Astrocyte (in vitro differentiated cells and primary cell): ENCODE data around the gene FHAD1. TPM values are rescaled to one million over a fixed set of nuclear protein-coding genes. Genes with fewer than 3 reads are reported as not detected.

Experiments
- DNase-seq: peaks from one replicate; pipeline ENCODE4 v3.0.0-alpha.2; 2010; ENCODE audit warnings: low read depth
- FAIRE-seq: peaks from 2 replicates; lab custom pipeline; 2011; peaks lifted over from hg19 to GRCh38; lab: Jason Lieb, UNC
- H2AFZ ChIP-seq: 2 replicates; pipeline ENCODE4 v1.6.0; 2012; ENCODE audit warnings: low read depth, low read length, inconsistent platforms
- H3K27ac ChIP-seq: 2 replicates; pipeline ENCODE4 v1.5.1; 2011; ENCODE audit warnings: low read depth, low read length, inconsistent platforms
- H3K27me3 ChIP-seq: 2 replicates; pipeline ENCODE4 v1.6.0; 2011; ENCODE audit warnings: low read length, inconsistent platforms; ENCODE audit not compliant: insufficient read depth
- H3K36me3 ChIP-seq: 2 replicates; pipeline ENCODE4 v1.5.1; 2011; ENCODE audit warnings: low read length, inconsistent platforms; ENCODE audit not compliant: insufficient read depth
- H3K4me1 ChIP-seq: 2 replicates; pipeline ENCODE4 v1.5.1; 2011; ENCODE audit warnings: low read length, inconsistent platforms; ENCODE audit not compliant: insufficient read depth
- H3K4me2 ChIP-seq: 2 replicates; pipeline ENCODE4 v1.6.0; 2012; ENCODE audit warnings: low read length, inconsistent platforms
- H3K4me3 ChIP-seq: 2 replicates; pipeline ENCODE4 v1.5.1; 2011; ENCODE audit warnings: low read depth, mild to moderate bottlenecking, low read length, inconsistent platforms; ENCODE audit not compliant: insufficient read depth
- H3K79me2 ChIP-seq: 2 replicates; pipeline ENCODE4 v1.6.0; 2012; ENCODE audit warnings: mild to moderate bottlenecking, low read length, inconsistent platforms; ENCODE audit not compliant: insufficient read depth
- H3K9ac ChIP-seq: 2 replicates; pipeline ENCODE4 v1.6.0; 2012; ENCODE audit warnings: mild to moderate bottlenecking, low read length, inconsistent platforms
- H3K9me3 ChIP-seq: 2 replicates; pipeline ENCODE4 v1.5.1; 2012; ENCODE audit warnings: low read depth, mild to moderate bottlenecking, low read length, inconsistent platforms; ENCODE audit not compliant: insufficient read depth
- H4K20me1 ChIP-seq: 2 replicates; pipeline ENCODE4 v1.6.0; 2012; ENCODE audit warnings: low read length, inconsistent platforms; ENCODE audit not compliant: insufficient read depth
- H3K27ac Mint-ChIP-seq: one replicate; pipeline ENCODE4 v1.8.0; 2021; ENCODE audit warnings: mild to moderate bottlenecking, mixed read lengths; ENCODE audit not compliant: unreplicated experiment
- H3K27me3 Mint-ChIP-seq: one replicate; pipeline ENCODE4 v1.8.0; 2021; ENCODE audit warnings: low read depth, mixed read lengths; ENCODE audit not compliant: unreplicated experiment
- H3K36me3 Mint-ChIP-seq: one replicate; pipeline ENCODE4 v1.8.0; 2021; ENCODE audit warnings: low read depth, mixed read lengths; ENCODE audit not compliant: unreplicated experiment
- H3K4me1 Mint-ChIP-seq: one replicate; pipeline ENCODE4 v1.8.0; 2021; ENCODE audit warnings: low read depth, mixed read lengths; ENCODE audit not compliant: unreplicated experiment
- H3K4me3 Mint-ChIP-seq: one replicate; pipeline ENCODE4 v1.8.0; 2021; ENCODE audit warnings: mild to moderate bottlenecking, moderate library complexity, mixed read lengths; ENCODE audit not compliant: unreplicated experiment
- H3K9me3 Mint-ChIP-seq: one replicate; pipeline ENCODE4 v1.8.0; 2021; ENCODE audit warnings: mild to moderate bottlenecking, mixed read lengths; ENCODE audit not compliant: unreplicated experiment
- CTCF ChIP-seq: IDR thresholded peaks from 2 replicates; pipeline ENCODE4 v1.5.1; 2011; ENCODE audit warnings: low read depth, mild to moderate bottlenecking, inconsistent platforms, low read length, moderate library complexity; ENCODE audit not compliant: insufficient read depth
- EZH2 ChIP-seq: IDR thresholded peaks from 2 replicates; pipeline ENCODE4 v1.6.1; 2012; ENCODE audit warnings: mild to moderate bottlenecking, low read length, inconsistent platforms; ENCODE audit not compliant: insufficient read depth
- total RNA-seq: library from RNA; stranded (reverse); gene quantifications from 2 replicates; pipeline ENCODE4 v1.2.1, GENCODE V29; 2021

The FHAD1 gene
- total RNA-seq, 1 donor from 2014 or later = 0.25 TPM

- TF ChIP-seq EZH2 (no peak), CTCF (no peak)
- H4K20me1 ChIP-seq = no peaks in the 10 kb centered on the region
- no peaks in the 10 kb centered on the region for H3K36me3 ChIP-seq
- no peak overlapping the region for H3K9ac ChIP-seq
- H3K79me2 ChIP-seq = no peaks in the 10 kb centered on the region
- DNase-seq (no peak), FAIRE-seq (no peak)
- no peaks in the 10 kb centered on the region for H3K36me3 Mint-ChIP-seq
- H3K9me3 ChIP-seq = no peaks in the 10 kb centered on the region
- H3K4me3 ChIP-seq = no peak overlapping the region
- H3K4me2 ChIP-seq = no peak overlapping the region
- H3K27ac ChIP-seq = no peak overlapping the region
- H3K9me3 Mint-ChIP-seq = peaks cover 9% of the 10 kb centered on the region
- peaks cover 6% of the 10 kb centered on the region for H3K4me1 Mint-ChIP-seq
- H3K4me1 ChIP-seq = peaks cover 3% of the 10 kb centered on the region
- H2AFZ ChIP-seq = no peak overlapping the region
- H3K27me3 ChIP-seq = no peaks in the 10 kb centered on the region
- H3K27ac Mint-ChIP-seq = no peak overlapping the region
- H3K4me3 Mint-ChIP-seq = no peak overlapping the region
- peaks cover 28% of the 10 kb centered on the region for H3K27me3 Mint-ChIP-seq
These were observed 42.2 kb downstream of the FHAD1 start for GRCh38 chr1:15289251-15289651.

GRCh38 chr1:15290382-15290781, 43.4 kb downstream of the FHAD1 start:
- no peak for FAIRE-seq
- Mint-ChIP-seq H3K4me1 (peaks cover 4% of the 10 kb centered on the region), H3K9me3 (peaks cover 9% of the 10 kb centered on the region)

More at GRCh38 chr1:15290382-15290781, 43.4 kb downstream of the FHAD1 start:
- H3K9me3 ChIP-seq = no peaks in the 10 kb centered on the region
- H3K27me3 ChIP-seq = no peaks in the 10 kb centered on the region
- H3K4me3 ChIP-seq = no peak overlapping the region
- no peaks in the 10 kb centered on the region for H3K36me3 Mint-ChIP-seq
- TF ChIP-seq CTCF (no peak), EZH2 (no peak)
- H4K20me1 ChIP-seq = no peaks in the 10 kb centered on the region
- H3K79me2 ChIP-seq = no peaks in the 10 kb centered on the region
- no peaks in the 10 kb centered on the region for H3K36me3 ChIP-seq
- H2AFZ ChIP-seq = peak overlapping the region; percentile 0
- DNase-seq = peak; percentile 93
- H3K4me3 Mint-ChIP-seq = no peak overlapping the region
- peaks cover 28% of the 10 kb centered on the region for H3K27me3 Mint-ChIP-seq
- no peak overlapping the region for H3K4me2 ChIP-seq
- peak overlapping the region; percentile 77 for H3K27ac Mint-ChIP-seq
- H3K4me1 ChIP-seq = peaks cover 3% of the 10 kb centered on the region
- peak overlapping the region; percentile 5 for H3K27ac ChIP-seq
- peak overlapping the region; percentile 0 for H3K9ac ChIP-seq
